Stimulated activated CD4-positive, alpha-beta T cell treated with anti-CD3 and anti-CD28 coated beads, Interleukin-4, amount 100 ng/mL, for 4 hours (primary cell): ENCODE data around the gene STAC.

Experiments used
- DNase-seq, 2 experiments: peaks; one replicate each; pipeline ENCODE4 v3.0.0-alpha.2; 2020

STAC gene

DNA sequence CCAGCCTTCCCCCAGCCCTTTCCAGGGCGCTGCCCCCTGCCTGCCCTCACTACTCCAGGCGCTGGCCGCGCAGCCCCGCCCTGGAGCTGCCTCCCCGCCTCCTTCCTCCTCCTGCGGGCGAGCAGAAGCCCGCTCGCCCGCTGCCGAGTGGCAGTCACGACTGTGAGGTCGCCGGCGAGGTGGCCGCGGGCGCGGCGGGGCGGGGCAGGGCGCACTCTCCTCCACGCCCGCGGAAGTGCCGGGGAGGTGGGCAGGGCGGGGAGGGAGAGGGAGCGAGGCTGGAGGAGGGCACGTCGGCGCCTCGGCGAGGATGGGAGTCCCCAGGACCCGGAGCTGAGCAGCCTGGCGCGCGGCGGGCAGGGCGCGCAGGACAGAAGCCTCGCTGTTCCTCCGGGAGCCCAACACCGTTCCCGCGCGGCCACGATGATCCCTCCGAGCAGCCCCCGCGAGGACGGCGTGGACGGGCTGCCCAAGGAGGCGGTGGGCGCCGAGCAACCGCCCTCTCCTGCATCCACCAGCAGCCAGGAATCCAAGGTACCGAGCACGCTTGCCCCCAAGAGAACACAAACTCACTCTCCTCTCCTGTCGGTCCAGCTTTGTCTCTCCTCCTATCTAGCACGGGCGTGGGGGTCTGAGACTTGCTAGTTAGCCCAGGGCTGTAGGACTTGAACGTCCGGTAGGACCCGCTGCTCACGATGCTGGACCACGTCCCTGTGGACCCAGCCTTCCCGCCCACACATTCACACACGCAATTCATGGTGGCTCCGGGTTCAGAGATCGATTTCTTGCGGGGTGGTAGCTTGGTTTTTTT lies at the start of gene STAC:
Gene STAC, plus strand, starts transcription at position 284 of the 811 bp plus-strand sequence. Its CDS starts 140 bp downstream, at position 424.
- no peak for DNase-seq

- DNase-seq, result no peak
These were observed 48.2 kb upstream of the STAC start for GRCh38 chr3:36332139-36332538.

GRCh38 chr3:36362216-36362615 lies 18.1 kb upstream of the STAC start:
- no peak for DNase-seq

DNA sequence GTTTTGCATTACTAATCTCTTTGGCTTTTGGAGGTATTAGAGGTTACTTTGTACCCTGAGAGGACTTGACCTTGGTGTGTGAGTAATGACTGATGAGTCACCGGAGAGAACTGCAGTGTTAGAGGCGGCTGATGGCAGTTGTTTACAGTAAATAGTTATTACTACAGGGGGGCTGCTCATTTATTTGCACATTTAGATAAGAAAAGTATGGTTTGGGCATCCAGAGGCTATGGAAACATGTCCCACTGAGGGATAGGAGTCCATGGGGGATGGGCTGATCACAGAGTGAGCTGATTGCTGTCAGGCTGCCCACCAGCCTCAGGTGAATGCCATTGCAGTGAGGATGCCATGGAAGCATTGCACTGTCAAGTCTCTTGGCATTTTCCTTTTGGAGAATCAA lies 17.3 kb upstream of the STAC start:
- no peak for DNase-seq

GRCh38 chr3:36364260-36364659 lies 16.0 kb upstream of the STAC start:
- no peak for DNase-seq

DNA sequence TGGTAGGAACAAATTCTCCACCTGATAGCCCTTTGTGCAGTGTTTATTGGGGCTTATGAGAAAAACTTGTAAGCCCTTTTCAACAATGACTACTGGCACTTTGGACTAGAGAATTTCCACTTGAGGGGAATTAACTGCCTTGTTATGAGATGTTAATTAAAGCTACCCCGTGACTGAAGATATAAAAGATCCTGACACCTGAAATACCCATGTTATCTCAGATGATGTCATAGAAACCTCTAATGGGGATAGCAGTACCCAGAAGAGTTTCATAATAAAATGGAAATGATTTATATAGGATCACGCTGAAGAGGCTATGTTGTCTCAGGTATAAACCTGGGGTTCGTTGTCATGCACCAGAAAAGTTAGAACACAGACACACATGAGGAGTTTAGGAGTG lies 14.5 kb upstream of the STAC start:
- DNase-seq, result no peak

DNA sequence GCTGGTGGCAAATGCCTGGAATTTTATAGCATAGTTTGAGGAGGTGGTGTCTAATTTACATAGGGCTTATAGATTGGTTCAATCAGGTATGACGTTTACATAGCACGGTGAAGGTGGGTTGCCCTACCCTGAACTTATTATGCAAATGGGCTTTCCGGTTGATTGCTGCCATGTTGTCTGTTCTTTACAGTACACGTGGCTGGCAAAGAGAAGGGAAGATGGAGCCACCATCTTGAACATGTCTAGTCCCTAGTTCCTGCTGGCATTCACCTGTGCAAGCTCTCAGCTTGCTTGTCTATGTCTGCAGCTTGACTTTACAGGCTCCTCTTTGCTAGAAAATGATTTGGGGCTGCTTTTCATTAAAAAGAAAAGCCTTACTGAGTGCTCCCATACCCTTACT lies 14.0 kb upstream of the STAC start:
- no peak for DNase-seq

GRCh38 chr3:36367912-36368573 lies 12.3 kb upstream of the STAC start:
- no peak for DNase-seq

GRCh38 chr3:36372534-36372935 lies 7.8 kb upstream of the STAC start:
- DNase-seq, result no peak

GRCh38 chr3:36373084-36373483 lies 7.2 kb upstream of the STAC start:
- no peak for DNase-seq

DNA sequence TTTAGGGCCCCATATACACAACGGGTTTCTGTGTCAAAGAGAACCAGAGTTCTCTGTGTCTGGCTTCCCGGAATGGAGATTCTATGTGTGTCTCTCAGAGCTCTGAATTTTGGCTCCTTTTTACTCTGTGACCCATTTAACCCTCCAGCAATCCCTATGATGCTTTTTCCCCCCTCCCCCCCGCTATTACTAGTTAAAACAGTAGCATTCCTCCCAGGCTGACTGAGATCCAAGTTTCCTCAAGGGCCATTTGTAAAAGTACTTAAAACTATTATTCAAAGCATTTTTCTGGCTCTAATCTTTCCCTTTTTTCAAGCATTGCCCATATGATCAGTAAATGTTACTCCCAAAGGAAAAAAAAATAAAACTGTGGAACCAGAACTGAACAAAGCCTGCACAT lies 6.6 kb upstream of the STAC start:
- DNase-seq, result no peak

DNA sequence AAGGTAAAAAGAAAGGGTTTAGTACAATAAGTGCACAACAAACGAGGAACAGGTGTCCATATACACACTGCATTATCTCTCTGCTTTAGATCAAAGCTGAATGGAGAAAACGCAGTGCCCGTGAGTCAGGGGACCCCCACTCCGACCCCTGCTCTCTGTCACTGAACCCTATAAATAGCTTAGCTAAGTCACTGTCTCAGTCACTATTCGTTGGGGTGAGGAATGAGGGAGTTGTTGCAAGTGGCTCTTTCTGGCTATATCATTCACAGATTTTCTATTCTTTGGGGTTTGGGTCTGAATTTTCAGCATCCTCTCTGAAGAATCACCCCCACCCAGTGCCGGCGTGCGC lies 458 bp upstream of the STAC start:
- DNase-seq, result no peak

DNA sequence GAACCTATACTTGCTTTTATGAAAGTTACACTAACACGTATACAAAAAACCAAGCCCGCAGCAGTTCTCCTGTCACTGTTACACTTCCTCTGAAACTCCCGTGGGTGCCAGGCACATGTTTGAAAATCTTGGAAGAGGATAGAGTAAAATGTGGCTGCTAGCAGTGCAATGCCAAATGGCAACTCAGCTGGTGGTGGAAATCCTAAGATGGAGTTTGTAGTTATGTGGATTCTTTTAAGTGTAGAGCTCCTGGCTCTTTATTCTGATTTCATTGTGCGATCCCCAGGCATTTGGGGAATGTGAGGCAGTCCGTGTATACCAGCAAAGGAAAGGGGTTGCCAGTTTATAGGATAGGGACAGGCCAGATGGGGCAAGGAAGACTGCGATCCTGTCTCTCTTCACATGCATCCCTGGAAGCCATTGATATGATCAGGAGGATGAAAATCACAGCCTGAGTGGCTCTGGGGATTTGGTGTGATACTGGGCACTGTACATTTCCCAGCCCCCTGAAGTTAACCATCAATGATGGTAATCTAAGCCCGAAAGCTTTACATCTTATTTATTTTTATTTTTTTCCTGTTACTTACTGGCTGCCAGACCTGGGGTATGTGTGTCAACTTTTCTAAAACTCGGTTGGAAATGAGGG lies 1.1 kb downstream of the STAC start:
- DNase-seq, result no peak

- DNase-seq, result no peak
These were observed 13.3 kb downstream of the STAC start for GRCh38 chr3:36393563-36393962.

- no peak for DNase-seq
These were observed 13.9 kb downstream of the STAC start for GRCh38 chr3:36394176-36394575.

DNA sequence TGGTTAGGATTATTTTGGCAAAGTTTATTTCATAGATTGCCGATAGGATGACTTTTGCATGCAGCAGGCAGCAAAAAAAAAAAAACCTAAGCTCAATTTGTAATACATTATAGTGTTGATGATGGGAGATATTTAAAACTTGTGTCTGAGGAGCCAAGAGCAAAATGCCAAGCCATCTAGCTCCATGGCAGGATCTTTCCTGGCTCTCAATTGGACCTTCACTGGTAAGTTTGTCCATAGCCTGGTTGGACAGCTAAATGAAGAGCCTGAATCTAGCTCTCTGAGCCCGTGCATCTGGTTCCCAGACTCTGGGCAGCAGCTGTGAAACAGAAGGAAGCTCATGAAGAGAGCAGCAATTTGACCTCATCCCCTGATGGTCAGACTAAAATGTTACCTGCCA lies 17.5 kb downstream of the STAC start:
- no peak for DNase-seq

GRCh38 chr3:36399933-36400332 lies 19.6 kb downstream of the STAC start:
- no peak for DNase-seq

GRCh38 chr3:36401056-36401455 lies 20.8 kb downstream of the STAC start:
- no peak for DNase-seq

DNA sequence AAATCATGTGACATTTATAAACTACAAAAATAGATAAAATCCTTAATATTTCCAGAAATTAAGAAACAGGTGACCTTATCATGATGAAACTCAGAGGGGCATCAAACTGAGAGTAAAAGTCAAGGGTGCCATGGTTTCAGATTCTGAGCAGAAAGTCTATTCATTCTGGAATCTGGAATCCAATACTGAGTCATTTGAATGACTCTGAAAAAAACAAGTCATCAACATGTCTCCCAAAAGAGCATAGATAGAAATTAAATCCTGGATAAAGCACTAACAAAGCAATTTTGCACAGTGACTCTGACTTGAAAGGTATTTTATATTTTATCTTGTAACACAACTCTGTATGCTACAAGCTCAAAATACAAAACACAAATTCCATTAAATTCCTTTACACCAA lies 23.4 kb downstream of the STAC start:
- no peak for DNase-seq

GRCh38 chr3:36405190-36405589 lies 24.9 kb downstream of the STAC start:
- DNase-seq, result no peak

GRCh38 chr3:36408146-36408545 lies 27.8 kb downstream of the STAC start:
- no peak for DNase-seq

DNA sequence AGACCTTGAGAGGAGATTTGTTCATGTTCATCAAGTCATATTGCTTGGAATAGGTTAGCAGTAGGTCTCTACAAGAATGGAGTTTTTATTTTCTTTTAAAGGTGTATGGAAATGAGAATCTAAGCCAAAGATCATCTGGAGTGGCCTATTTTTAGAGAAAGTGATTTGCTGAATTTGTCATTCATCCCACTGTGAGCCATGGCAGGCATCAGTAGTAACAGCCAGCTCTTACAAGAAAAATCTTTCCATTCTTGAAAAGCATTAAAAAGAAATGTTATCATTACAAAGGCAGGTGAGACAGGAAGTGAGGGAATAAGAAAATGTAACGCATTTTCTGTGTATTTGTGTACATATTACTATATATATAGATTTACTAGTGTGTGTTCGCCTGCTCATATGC lies 29.6 kb downstream of the STAC start:
- no peak for DNase-seq

DNA sequence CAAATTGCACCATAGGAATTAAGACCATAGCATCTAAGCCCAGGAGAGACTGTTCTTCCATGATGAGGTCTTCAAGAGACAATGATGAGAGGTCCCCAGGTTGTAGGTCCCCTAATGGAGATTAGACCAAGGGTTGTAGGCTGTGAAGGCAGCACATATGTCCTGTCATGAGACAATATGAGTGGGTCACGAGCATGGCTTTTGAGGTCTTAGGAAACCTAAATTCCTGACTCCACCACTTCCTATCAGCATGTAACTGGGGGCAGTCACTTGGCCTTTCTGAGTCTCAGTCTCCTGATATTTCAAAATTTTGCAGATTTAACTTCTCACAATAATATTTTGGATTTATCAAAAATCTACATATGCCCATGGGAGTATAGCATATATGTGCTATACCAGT lies 31.3 kb downstream of the STAC start:
- DNase-seq, result no peak

GRCh38 chr3:36416599-36416998 lies 36.3 kb downstream of the STAC start:
- DNase-seq, result no peak
